ENCODE results near the gene ENOPH1.

GRCh38 chr4:82501154-82501442 lies 70.7 kb downstream of the ENOPH1 start:
- TF ChIP-seq CTCF (conservative IDR thresholded peaks at IDR 0.05 in 1 of 2, IDR thresholded peaks at IDR 0.05 in 1 of 2; ENCODE audit: low read depth in 1 of 2, low read length in 2 of 2), result no peak
- TF ChIP-seq EZH2 (IDR thresholded peaks at IDR 0.05; ENCODE audit: low read length, missing control alignments), result no peak

All from fibroblast of lung (primary cell).